HG03045 (cell line): Measurements from ENCODE around the gene FRMD5.

Experiments used
- ATAC-seq: cut with Tn5 transposase; IDR thresholded peaks from one replicate; pipeline ENCODE4 v1.9.1; 2021; ENCODE audit warnings: mild to moderate bottlenecking, moderate library complexity; ENCODE audit not compliant: unreplicated experiment

Gene FRMD5

DNA sequence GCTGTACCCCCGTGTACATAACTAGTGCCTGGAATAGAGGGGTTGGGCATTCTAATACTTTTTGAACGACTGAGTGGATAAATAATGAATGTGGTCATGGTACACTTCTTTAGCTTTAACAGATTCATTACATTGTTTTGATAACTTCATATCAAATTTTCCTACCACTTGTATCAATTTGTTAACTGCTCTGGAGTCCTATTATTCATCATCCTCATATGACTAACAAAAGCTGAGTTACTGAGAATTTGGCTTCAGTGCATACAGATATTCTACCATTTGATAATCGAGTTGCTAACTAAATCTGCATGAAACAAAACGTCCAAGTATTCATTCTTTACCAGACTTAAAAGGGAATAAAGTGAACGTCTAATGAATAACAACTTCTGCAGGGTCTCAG lies 31.7 kb downstream of the FRMD5 start:
- no peak for ATAC-seq

DNA sequence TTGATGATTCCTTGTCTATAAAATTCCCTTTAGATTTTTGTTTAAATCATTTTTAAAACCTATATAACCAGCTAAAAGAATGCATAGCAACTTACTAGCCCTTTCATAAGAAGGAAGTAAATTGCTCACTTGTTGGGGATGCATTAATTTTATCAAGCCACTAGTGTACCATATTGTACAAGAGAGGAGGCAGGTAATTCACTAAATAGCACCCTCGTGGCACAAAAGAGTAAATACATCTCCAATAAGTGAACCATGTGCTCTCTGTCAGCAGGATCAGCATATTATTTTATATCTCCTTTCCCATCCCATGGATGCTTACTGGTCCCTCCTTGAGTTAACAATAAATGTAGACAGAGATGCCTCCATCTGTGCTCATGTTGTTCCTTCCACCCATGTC lies 34.3 kb downstream of the FRMD5 start:
- no peak for ATAC-seq

DNA sequence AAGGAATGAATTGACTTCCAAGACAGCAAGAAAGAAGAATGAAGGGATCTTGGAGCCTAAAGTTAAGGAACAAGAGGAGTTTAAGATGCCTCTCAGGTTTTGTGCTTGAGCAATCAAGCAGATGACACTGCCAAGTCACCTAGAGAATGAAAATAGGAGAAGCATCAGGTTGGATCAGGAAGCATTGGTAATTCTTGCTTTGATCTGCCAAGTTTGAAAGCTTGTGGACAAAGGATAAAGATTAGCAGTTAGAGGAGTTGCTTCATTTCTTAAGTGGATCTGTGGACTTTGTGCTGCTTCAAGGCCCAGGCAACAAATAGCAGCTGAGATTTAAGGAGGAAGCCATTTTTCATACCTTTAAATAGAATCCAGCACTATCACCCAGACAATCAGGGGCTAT lies 35.6 kb downstream of the FRMD5 start:
- no peak for ATAC-seq

DNA sequence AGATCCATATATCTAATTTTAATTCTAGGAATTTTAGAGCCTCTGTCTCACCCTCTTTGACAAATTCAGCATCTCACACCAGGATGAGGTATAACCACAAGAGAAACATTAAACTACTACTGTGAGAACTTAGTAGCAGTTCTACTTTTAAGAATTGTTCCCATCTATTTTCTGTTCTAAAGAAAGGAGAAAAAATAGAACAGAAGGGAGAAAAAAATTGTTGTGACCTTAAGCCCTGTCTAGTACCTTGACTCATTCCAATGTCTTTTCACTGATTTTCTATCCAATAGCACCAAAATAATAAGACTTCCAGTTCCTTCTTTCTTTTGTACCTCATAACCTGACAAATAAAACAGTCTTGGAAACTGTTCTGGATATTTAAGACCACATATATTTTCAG lies 37.0 kb downstream of the FRMD5 start:
- no peak for ATAC-seq

DNA sequence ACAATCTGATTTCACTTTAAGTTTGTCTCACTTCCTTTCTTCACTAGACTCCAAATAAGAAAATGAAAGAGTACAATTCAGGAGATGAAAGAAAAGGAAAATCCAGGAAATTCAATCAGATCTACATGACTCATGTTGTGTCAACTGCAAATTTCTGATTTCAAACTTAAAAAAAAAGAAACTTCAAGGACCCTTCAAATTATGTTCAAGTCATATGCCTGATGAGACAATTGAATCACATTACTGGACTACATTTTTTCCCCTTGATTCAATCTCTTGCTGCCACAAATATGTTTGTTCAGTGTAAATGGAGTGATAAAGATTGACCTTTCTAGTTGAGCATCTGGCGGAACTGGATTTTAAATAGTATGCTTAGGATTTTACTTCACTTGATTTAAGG lies 37.4 kb downstream of the FRMD5 start:
- no peak for ATAC-seq

DNA sequence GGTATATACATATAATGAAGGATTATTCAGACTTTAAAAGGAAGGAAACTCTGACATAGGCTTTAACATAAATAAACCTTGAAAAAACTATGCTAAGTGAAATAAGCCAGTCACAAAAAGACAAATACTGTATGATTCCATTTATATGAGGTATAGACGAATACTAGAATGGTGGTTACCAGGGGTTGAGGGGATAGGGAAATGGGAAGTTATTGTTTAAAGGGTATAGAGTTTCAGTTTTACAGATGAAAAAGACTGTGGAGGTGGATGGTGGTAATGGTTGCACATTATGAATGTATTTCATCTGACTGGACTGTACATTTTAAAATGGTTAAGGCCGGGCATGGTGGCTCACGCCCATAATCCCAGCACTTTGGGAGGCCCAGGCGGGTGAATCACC lies 41.7 kb downstream of the FRMD5 start:
- ATAC-seq = no peak

DNA sequence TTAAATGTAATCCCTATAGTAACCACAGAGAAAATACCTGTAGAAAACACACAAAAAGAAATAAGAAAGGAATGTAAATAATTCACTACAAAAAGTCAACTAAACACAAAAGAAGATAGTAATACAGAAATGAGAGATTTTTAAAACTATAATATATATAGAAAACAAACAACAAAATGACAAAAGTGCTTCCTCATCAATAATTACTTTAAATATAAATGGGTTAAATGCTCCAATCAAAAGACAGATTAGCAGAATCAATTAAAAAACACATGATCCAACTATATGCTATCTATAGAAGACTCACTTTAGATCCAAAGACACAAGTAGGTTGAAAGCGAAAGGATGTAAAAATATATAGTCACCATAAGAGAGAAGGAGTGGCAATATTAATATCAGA lies 45.8 kb downstream of the FRMD5 start:
- ATAC-seq = no peak

DNA sequence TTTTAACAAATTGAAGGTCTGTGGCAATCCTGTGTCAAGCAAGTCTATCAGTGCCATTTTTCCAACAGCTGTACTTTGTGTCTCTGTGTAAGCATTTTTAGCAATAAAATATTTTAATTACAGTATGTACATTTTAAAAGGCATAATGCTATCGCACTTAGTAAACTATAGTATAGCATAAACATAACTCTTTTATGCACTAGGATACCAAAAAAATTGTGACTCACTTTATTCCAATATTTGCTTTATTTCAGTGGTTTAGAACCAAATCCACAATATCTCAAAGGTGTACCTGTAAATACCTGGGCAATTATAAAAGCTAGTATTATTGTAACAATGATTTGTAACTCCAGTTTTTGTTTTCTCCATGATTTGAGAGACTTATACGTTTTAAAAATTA lies 46.5 kb downstream of the FRMD5 start:
- ATAC-seq = no peak

DNA sequence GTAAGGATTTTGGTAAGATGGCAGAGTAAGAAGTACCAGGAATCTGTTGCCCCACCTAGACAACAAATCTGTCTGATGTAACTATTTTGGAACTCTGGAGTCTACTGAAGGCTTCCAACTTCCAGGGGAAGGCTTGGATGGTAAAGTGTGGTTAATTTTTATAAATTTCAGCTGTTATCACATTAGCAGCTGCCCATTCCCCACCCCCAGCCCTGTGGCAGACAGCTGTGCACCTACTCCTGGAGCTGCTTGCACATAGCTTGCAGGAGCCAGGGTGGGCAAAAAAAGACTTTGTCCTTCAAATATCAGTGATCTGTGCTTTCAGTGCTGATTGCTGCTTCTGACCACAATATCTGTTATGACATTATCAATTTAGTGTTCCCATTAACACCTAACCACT lies 47.4 kb downstream of the FRMD5 start:
- ATAC-seq = no peak

DNA sequence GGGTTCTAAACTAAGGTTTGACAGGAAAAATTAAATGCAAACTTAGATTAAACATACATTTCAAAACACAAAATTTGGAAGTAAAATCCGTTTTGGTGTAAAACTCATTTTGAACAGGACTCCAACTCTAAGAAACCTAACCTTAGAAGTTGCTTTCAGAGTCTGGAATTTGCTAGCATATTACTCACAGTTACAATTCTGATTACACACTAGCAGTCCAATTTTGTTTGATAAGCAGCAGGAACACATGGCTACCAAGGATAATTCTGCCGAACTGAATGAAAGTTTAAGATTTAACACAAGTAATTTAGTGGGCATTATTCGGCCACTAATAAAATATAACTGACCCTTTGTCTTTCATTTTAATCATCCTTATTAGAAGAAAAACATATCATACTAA lies 49.6 kb downstream of the FRMD5 start:
- no peak for ATAC-seq

DNA sequence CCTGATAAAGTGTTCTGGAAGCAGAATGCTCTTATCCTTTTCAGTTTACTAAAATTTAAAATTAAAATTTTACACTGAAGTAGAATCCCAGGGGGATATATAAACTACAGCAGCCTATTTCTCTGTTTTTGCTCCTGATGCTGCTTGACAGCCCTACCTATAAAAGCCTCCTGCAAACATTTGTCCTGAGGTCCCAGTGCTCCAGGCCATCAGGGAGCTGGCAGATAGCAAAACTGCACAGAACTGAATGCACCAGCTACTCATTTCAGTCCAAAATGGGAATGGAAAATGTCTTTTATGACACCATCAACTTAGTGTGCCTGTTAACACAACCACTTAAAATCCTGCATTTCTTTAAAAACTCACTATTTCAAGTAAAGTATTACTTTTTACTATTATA lies 50.1 kb downstream of the FRMD5 start:
- ATAC-seq = no peak

DNA sequence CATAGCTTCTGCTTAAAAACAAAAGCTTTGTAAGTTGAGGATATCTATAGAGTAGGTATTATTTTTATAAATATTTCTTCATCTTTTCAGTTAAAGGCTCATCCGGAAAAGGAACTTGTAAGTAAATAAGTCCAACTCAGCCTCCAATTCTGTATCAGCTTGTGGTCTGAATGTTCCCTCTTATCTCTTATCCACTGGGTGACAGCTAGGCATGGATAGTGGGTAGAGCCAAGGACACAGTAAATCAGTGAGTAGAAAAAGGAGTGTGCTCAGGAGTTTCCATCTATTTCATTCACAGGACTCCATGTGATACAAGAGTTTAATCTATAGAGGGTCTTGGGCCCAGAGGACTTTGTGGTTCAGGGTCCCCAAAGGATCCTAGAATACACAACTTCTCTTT lies 50.9 kb downstream of the FRMD5 start:
- no peak for ATAC-seq

DNA sequence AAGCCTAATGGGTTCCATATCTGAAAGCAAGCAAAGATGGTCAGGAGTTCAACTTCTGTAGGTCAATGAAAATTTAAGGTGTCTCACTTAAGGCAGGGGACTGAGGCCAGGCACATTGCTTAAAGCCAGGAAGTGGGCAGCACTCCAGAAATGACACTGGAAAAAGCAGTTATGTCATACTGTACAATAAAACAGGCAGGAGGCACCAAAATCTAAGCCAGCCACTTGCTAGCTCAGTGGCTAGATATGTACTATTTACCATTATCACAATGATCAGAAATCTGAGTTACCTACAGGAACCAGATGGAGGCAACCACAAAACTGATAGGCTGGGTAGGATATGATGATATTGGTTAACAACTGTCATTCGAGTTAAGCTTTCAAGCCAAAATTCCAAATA lies 57.3 kb downstream of the FRMD5 start:
- no peak for ATAC-seq

DNA sequence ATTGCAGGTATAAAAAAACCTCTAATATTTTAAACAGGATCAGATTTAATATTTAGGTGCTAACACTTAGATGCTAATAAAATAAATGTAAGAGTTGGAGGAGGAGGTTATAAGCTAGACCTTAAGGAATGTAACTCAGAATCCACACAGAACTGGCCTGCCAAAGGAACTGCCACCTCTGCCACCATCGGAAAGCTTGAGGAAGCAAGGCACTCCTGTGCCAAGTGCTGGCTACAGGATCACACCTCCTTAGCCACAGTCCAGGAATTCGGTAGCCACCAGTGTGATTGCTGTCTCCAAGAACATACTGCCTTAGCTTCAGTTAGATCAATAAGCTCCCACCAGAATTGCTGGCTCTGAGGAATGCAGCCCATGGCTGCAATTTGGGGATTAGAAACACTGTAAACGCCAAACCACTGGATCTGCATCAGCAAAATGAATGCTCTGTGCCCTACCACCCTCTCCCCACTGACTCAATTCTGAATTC lies 58.0 kb downstream of the FRMD5 start:
- ATAC-seq = no peak

DNA sequence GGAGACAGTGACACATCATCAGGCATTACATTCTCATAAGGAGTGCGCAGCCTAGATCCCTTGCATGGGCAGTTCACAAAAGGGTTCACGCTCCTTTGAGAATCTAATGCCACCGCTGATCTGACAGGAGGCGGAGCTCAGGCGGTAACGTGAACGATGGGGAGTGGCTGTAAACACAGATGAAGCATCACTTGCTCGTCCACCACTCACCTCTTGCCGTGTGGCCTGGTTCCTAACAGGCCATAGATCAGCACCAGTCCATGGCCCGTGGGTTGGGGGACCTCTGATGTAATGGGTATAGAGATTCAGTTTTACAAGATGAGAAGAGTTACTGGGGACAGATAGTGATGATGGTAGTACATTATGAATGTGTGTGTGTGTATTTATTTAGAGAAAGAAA lies 63.0 kb downstream of the FRMD5 start:
- ATAC-seq = no peak

DNA sequence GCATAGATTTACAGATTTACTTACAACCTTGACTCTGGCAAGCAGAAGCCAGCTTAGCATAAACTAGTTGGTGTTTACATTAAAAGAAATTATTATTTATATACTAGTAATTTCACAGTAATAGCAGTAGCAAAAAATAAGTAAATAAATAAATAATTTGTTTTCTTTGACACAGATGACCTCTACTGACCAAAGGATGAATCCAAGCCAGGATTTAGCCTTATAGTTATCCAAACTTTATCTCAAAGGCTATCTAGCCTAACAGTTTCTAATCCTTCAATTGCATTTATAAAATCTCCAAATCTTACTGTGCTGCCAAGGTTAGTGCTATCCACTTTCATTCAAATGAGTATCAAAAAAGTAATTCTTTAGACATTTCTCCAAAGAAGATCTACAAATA lies 64.3 kb downstream of the FRMD5 start:
- ATAC-seq = no peak

DNA sequence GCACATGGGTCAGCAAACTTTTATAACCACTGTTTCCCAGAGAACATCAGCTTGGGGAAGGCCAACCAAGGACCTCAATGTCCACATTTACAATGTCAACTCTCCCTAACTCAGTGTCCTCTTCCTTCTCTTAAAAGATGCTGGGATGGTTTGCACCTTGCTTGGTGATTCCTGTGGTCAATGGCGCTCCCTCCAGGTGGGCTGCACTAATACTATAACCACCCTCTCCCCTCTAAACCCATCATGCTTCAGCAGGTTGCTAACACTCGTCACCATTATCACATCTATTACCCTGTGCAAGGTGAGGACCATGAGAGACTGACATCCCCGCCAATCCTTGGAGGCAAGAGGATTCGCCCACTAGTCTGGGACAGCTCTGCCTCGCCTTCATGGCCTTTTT lies 65.2 kb downstream of the FRMD5 start:
- ATAC-seq = no peak

DNA sequence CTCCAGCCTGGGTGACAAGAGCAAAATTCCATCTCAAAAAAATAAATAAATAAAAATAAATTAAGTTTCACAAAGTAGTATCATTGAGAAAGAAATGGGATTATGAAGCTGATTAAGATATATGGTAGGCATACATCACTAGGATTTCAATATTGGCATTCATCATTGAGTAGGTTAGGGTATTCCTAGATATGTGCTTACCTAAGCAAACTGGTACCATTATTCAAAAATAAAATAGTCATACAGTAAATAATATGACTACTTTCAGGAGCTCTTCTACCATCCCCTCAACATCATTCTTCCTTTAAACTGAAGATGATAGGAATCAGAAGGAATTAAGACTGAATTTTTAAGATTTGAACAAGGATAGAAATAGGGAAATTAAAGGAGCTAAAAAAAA lies 66.6 kb downstream of the FRMD5 start:
- no peak for ATAC-seq

DNA sequence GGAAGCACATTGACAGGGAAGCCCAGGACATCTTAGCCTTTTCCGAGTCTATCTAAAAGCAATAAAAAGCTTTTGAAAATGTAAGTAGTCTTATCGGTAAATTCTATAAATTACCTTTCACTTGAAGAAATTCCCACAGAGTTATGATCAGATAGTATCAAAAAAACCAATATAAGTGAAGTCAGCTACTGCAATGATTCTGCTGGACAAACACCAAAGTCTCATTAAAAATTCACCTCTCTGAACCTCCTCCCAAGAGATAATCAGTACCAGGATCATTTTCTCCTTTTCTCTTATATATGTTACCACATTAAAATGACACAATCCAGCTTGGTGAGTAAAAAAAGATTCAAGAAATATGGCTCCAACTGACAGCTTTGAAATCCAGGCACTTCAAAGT lies 69.2 kb downstream of the FRMD5 start:
- ATAC-seq = no peak

DNA sequence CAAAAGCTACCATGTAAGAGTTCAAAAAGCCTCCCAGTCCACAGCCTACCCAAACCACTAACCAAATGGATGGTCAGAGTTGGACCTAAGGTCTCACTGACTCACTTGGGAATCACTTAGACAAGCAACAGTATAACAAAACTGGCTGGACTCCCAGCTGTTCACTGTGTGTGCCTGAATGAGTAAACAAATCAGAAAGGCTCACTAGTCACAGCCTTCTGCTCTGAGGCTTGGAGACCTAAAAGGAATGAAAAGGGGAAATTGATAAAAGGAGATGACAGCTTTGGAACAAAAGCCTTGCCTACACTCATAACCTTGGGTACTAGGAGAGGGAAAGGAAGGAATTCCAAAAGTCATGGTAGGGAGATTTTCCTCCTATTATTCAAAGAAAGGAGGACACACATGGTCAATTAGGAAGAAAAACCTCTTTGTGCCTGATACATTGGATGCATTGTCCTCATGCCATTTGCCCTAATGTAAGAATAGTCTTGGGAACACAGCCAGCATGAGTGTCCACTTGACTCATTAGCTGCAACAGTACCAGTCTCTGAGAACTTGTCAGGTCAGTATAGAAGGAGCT lies 92.3 kb downstream of the FRMD5 start:
- ATAC-seq = no peak

DNA sequence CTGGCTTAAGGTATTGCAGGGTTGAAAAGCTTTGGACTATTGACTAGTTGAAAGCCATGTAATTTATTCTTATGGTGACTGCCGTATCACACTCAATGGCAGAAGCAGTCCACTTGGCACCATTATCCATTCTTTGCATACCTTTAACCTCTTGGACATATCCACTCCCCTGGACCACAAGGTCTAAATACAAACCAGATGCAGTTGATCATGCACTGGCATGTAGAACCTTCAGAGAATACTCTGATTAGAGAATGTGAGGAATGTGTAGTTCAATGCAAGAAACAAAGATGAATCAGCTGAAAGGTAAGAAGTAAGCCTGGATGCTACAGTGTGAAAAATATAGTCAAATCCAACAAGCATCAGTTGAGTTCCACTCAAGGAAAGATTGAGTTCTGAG lies 93.1 kb downstream of the FRMD5 start:
- no peak for ATAC-seq

DNA sequence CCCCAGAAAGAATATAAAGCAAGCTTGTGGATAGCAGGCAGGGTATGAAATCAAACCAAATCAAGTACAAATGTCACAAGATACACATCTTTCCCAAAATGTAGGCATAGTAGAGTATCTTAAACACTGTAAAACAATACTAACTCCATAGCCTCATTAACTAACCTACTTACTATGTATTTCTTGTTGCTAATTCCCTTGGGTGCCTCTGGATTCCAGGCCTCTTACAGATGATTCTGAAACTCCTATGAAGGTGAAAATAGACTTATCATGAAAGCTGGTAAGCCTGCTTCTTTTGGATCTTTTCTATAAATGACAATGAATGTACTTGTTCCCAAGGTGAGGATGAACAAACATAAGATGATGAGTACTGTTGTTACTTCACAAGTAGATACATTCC lies 93.8 kb downstream of the FRMD5 start:
- no peak for ATAC-seq

DNA sequence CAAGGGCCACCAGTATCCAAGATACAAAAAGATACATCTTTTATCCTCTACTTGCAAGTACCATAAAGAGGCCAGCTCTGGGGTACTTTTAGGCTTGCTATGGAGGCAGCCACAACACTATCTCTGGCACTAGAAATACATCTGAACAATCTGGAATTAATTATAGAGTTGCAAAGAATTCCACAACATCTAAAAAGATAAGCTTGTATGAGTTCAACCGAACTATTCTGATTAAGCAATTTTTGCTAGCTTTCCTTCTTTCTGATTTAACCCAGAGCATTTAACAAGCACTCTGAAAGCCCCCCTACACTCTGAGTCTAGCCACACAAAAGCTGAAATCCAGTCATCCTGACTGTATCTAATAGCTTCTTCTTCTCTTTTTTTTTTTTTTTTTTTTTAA lies 95.4 kb downstream of the FRMD5 start:
- no peak for ATAC-seq

DNA sequence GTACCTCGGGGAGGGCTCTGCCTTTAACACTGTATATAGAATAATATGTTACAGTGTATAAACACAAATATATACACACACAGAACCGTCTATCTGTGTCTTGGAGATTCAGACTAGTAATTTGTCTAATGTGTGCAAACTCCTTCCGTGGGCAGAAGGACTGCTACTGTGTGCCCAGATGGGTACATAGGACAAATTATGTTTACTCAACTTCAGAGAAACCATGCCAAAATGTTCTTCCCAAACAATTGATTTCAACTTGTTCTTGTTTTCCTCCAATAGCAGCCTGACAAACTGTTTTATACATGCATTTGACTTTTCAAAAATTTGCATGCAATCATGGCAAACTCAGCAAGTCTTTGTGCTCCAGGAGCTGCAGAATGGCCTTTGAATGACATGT lies 97.5 kb downstream of the FRMD5 start:
- ATAC-seq = no peak
